Tibial nerve (tissue), 4 donors: Measurements from ENCODE around the gene KIF1A.

Experiments
- EP300 ChIP-seq, 2 donors: sonication (generic); formaldehyde crosslinking; IDR thresholded peaks; one replicate each; pipeline ENCODE4 v1.6.1; 2017; ENCODE audit warnings: antibody characterized with exemption in 2 of 2, mild to moderate bottlenecking in 1 of 2
- POLR2A ChIP-seq, 2 donors: fragments of 450-650 bp; IDR thresholded peaks; one replicate each; pipeline ENCODE4 v1.6.1; 2017; ENCODE audit warnings: antibody characterized with exemption in 2 of 2, mild to moderate bottlenecking in 2 of 2, moderate library complexity in 2 of 2
- TF ChIP-seq, protein P1 (sequence below), 5 experiments: fragments of 200-600 bp in 3 of 5; fragments of 450-650 bp in 2 of 5; sonication (generic) in 3 of 5; IDR thresholded peaks; one replicate each; pipeline ENCODE4 v1.5.1; 2016 to 2019; ENCODE audit warnings: antibody characterized with exemption in 5 of 5, mild to moderate bottlenecking in 3 of 5, moderate library complexity in 2 of 5

DNA sequence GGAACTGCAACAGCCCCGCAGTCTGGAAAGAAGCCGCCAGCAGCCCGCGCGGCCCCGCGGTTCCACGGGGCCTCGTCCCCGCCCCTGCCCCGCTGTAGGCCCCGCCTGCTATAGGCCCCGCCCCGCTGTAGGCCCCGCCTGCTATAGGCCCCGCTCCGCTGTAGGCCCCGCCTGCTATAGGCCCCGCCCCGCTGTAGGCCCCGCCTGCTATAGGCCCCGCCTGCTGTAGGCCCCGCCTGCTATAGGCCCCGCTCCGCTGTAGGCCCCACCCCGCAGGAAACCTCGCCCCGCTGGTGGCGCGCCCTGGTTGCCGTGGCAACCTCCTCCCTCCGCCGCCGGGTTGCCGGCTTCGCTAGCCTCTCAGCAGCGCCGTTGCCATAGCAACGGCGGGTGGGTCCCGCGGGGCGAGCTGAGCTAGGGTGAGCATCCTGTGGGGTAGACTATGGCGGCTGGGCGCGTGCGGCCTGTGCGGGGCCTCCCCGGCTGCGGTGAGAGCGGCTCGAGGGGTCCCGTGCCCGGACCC lies 12.2 kb upstream of the KIF1A start:
- TF ChIP-seq, protein P1, sequence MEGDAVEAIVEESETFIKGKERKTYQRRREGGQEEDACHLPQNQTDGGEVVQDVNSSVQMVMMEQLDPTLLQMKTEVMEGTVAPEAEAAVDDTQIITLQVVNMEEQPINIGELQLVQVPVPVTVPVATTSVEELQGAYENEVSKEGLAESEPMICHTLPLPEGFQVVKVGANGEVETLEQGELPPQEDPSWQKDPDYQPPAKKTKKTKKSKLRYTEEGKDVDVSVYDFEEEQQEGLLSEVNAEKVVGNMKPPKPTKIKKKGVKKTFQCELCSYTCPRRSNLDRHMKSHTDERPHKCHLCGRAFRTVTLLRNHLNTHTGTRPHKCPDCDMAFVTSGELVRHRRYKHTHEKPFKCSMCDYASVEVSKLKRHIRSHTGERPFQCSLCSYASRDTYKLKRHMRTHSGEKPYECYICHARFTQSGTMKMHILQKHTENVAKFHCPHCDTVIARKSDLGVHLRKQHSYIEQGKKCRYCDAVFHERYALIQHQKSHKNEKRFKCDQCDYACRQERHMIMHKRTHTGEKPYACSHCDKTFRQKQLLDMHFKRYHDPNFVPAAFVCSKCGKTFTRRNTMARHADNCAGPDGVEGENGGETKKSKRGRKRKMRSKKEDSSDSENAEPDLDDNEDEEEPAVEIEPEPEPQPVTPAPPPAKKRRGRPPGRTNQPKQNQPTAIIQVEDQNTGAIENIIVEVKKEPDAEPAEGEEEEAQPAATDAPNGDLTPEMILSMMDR (IDR thresholded peaks at IDR 0.05): no peak
- no peak for TF ChIP-seq POLR2A (IDR thresholded peaks at IDR 0.05)
- TF ChIP-seq EP300 (IDR thresholded peaks at IDR 0.05): no peak
